ENCODE results near the gene ADAMTS17. TPM values are rescaled to one million over a fixed set of nuclear protein-coding genes. Genes with fewer than 3 reads are reported as not detected.
"Not testable (repeated sequence)": the region's sequence is repeated elsewhere in the genome, so short reads cannot be mapped to it uniquely, and the experiment has no call there.

ADAMTS17 gene
- total RNA-seq, 4 donors from 2014 or later: 5.0 to 16.2 (median 11.6) TPM

GRCh38 chr15:99981191-99981647 is 360.6 kb downstream of the ADAMTS17 start:
- Histone ChIP-seq H3K4me1 (peaks cover 0 to 7% of the 10 kb centered on the region in 2 donors), H3K36me3 (no peaks in the 10 kb centered on the region), H3K27me3 (no peaks in the 10 kb centered on the region), H3K4me3 (no peak overlapping the region), H3K27ac (no peak overlapping the region), H3K9me3 (no peaks in the 10 kb centered on the region)
- peak in 1 of 2 donors; percentile 54 for ATAC-seq
- DNase-seq: no peak
- TF ChIP-seq POLR2A (IDR thresholded peaks at IDR 0.05): no peak
- no peak for TF ChIP-seq CTCF (IDR thresholded peaks at IDR 0.05 in 4 of 5, conservative IDR thresholded peaks at IDR 0.05 in 1 of 5)
- in situ Hi-C loops (cut with MboI; ENCODE audit: low sequenced_read_pairs in 4 of 4) (no loop called here), intact Hi-C loops (cut with DNase I; ENCODE audit: low total_unique reads) (no loop called here)

GRCh38 chr15:99980752-99981151 is 361.0 kb downstream of the ADAMTS17 start:
- intact Hi-C loops (cut with DNase I; ENCODE audit: low total_unique reads) (no loop called here), in situ Hi-C loops (cut with MboI; ENCODE audit: low sequenced_read_pairs in 4 of 4) (no loop called here)
- TF ChIP-seq POLR2A (IDR thresholded peaks at IDR 0.05): no peak
- no peak for TF ChIP-seq CTCF (IDR thresholded peaks at IDR 0.05 in 4 of 5, conservative IDR thresholded peaks at IDR 0.05 in 1 of 5)
- Histone ChIP-seq H3K4me3 (no peak overlapping the region), H3K9me3 (no peaks in the 10 kb centered on the region), H3K27me3 (no peaks in the 10 kb centered on the region), H3K36me3 (no peaks in the 10 kb centered on the region), H3K4me1 (peaks cover 0 to 7% of the 10 kb centered on the region in 2 donors), H3K27ac (no peak overlapping the region)
- ATAC-seq (no peak), DNase-seq (no peak)

GRCh38 chr15:99979886-99980285 is 361.9 kb downstream of the ADAMTS17 start:
- ATAC-seq; H3K27ac ChIP-seq; in situ Hi-C loops (cut with MboI; ENCODE audit: low sequenced_read_pairs in 4 of 4); H3K9me3 ChIP-seq; H3K4me1 ChIP-seq; H3K36me3 ChIP-seq; DNase-seq; H3K27me3 ChIP-seq; intact Hi-C loops (cut with DNase I; ENCODE audit: low total_unique reads); H3K4me3 ChIP-seq: not testable (repeated sequence)

- intact Hi-C loops (cut with DNase I; ENCODE audit: low total_unique reads): no loop called here
- no peak for DNase-seq
Observed at GRCh38 chr15:99979371-99979770, 362.4 kb downstream of the ADAMTS17 start.

GRCh38 chr15:99978426-99978825 is 363.3 kb downstream of the ADAMTS17 start:
- no peaks in the 10 kb centered on the region for H3K9me3 ChIP-seq
- peaks cover 0 to 9% of the 10 kb centered on the region in 2 donors for H3K36me3 ChIP-seq
- H3K4me1 ChIP-seq: peaks cover 0 to 7% of the 10 kb centered on the region in 2 donors
- H3K27ac ChIP-seq: no peak overlapping the region
- no peak overlapping the region for H3K4me3 ChIP-seq
- in situ Hi-C loops (cut with MboI; ENCODE audit: low sequenced_read_pairs in 4 of 4) (no loop called here), intact Hi-C loops (cut with DNase I; ENCODE audit: low total_unique reads) (no loop called here)
- DNase-seq: no peak
- ATAC-seq: no peak
- TF ChIP-seq POLR2A (IDR thresholded peaks at IDR 0.05) (no peak), CTCF (IDR thresholded peaks at IDR 0.05 in 4 of 5, conservative IDR thresholded peaks at IDR 0.05 in 1 of 5) (no peak)
- no peaks in the 10 kb centered on the region for H3K27me3 ChIP-seq

More at GRCh38 chr15:99979371-99979770, 362.4 kb downstream of the ADAMTS17 start:
- TF ChIP-seq POLR2A (IDR thresholded peaks at IDR 0.05): no peak
- no peak for TF ChIP-seq CTCF (IDR thresholded peaks at IDR 0.05 in 4 of 5, conservative IDR thresholded peaks at IDR 0.05 in 1 of 5)
- no peak for ATAC-seq
- H3K4me3 ChIP-seq: no peak overlapping the region
- no peak overlapping the region for H3K27ac ChIP-seq
- in situ Hi-C loops (cut with MboI; ENCODE audit: low sequenced_read_pairs in 4 of 4): no loop called here
- no peaks in the 10 kb centered on the region for H3K27me3 ChIP-seq
- H3K4me1 ChIP-seq: peaks cover 0 to 7% of the 10 kb centered on the region in 2 donors
- H3K9me3 ChIP-seq: no peaks in the 10 kb centered on the region
- no peaks in the 10 kb centered on the region for H3K36me3 ChIP-seq
